ENCODE results near the gene RNU1-3.
A peak's percentile ranks its signal among the peaks of the same experiment; 100 is the strongest.
"Not testable (repeated sequence)": the region's sequence is repeated elsewhere in the genome, so short reads cannot be mapped to it uniquely, and the experiment has no call there.

RNU1-3 gene

DNA sequence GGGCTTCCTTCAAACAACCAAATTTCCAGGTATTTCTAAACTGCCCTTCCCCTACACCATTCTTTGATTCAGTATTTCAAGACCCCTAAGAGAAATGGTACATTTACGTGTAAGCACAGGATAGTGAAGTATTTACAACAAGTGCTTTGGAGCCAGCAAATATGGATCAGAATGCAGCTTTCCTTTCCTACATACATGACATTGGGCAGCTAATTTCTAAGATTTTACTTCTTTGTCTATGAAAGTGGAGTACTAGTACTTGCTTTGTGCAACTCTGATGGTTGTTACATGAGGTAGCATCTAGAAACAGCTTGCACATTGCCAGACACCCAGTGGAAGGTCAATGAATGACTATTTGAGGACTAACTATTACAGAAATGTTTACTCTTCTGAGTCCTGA, 15.2 kb downstream of the RNU1-3 start:
- DNase-seq, result not testable (repeated sequence)

DNA sequence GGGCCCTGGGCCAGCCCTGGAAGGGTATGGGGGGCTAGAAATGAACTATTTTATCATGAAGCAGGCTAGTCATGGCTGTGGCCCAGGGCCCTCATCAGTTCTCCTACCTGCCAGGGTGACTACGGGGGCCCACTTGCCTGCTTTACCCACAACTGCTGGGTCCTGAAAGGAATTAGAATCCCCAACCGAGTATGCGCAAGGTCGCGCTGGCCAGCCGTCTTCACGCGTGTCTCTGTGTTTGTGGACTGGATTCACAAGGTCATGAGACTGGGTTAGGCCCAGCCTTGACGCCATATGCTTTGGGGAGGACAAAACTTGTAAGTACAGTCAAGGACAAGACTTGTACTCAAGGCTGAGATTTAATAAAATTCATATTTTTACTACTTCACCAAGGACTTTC, 16.8 kb downstream of the RNU1-3 start:
- not testable (repeated sequence) for DNase-seq

DNA sequence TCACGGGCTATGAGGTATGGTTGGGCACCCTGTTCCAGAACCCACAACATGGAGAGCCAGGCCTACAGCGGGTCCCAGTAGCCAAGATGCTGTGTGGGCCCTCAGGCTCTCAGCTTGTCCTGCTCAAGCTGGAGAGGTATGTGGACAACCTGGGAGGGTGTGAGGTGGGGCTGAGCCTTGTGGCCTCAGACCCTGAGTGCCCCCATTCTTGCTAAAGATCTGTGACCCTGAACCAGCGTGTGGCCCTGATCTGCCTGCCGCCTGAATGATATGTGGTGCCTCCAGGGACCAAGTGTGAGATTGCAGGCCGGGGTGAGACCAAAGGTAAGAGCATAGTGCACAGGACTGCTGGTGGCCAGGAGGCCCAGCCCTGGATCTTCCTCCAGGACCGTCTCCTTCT, 17.4 kb downstream of the RNU1-3 start:
- not testable (repeated sequence) for DNase-seq

DNA sequence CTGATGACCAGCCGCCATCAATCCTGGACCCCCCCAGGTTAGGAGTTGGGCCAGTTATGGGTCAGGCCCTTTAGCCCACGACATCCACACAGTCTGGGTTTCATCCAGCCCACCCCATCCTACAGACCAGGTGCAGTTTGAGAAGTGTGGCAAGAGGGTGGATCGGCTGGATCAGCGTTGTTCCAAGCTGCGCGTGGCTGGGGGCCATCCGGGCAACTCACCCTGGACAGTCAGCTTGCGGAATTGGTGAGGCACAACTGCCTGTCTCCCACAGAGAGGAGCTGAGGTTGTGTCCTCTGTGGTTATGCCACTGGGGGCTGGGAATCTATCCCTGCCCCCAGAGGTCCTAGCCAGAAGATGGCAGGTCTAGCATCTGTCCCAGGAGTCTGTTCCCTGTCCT, 18.0 kb downstream of the RNU1-3 start:
- not testable (repeated sequence) for DNase-seq

DNA sequence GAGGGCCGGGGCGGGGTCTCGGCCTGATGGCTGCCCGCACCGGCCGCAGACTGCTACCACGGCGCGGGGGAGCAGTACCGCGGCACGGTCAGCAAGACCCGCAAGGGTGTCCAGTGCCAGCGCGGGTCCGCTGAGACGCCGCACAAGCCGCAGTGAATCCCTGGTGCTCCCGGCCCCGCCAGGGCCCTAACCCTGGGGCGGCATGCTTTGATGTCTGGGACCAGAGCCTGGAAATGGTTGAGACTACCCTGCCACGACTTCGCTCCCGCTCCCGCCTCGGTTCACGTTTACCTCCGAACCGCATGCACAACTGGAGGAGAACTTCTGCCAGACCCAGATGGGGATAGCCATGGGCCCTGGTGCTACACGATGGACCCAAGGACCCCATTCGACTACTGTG, 18.5 kb downstream of the RNU1-3 start:
- DNase-seq, result not testable (repeated sequence)

DNA sequence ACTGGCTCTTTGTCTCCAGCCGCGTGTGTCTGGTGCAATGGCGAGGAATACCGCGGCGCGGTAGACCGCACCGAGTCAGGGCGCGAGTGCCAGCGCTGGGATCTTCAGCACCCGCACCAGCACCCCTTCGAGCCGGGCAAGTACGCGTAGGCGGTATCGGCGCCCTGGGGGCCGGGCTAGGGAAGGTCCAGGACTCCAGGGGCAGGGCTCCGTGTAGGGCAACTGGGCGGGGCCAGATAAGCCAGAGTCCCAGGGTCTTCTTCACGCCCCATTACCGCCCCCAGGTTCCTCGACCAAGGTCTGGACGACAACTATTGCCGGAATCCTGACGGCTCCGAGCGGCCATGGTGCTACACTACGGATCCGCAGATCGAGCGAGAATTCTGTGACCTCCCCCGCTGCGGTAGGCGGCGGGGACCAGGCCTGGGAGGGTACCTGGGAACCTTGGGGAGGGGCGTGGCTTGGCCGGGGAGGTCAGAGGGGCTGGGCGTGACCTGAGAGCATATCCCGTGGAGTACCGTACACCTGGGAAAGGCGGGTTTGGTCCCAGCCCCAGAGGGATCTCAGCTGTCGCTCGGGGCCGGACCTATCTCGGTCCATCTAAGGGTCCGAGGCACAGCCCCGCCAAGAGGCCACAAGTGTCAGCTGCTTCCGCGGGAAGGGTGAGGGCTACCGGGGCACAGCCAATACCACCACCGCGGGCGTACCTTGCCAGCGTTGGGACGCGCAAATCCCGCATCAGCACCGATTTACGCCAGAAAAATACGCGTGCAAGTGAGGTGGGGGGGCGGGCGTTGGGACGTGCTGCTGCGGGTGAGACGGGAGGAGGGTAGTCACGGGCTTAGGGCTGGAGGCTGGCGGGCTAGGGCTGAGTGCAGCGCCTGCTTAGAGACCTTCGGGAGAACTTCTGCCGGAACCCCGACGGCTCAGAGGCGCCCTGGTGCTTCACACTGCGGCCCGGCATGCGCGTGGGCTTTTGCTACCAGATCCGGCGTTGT, 19.3 kb downstream of the RNU1-3 start:
- DNase-seq, result not testable (repeated sequence)

DNA sequence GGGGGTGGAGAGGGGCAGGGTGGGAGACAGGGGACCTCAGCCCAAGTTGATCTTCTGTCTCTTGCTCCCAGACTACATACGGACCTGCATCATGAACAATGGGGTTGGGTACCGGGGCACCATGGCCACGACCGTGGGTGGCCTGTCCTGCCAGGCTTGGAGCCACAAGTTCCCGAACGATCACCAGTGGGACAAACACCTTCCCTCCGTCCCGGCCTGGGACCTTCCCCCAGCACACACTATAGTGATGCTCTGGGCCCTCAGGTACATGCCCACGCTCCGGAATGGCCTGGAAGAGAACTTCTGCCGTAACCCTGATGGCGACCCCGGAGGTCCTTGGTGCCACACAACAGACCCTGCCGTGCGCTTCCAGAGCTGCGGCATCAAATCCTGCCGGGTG, 20.0 kb downstream of the RNU1-3 start:
- DNase-seq, result not testable (repeated sequence)

DNA sequence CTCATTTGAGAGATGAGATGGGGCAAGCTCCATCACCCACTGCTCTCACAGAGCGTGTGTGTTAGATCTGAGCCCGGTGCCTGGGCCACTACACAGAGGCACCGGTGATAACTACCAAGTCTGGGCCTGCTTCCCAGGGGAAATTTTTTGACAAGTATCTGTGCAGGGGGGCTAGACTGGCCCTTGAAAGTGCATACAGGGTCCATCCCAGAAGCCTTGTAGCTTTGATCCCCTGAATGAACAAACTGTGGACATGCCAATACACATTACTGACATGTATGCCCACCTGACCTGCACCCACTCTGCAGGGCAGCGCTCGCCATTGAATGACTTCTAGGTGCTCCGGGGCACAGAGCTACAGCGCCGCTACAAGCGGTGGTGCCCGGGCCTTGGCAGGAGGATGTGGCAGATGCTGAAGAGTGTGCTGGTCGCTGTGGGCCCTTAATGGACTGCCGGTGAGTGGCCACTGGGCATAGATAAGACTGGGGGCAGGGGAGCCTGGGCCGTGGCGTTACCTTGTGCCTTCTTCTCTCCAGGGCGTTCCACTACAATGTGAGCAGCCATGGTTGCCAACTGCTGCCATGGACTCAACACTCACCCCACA, 20.6 kb downstream of the RNU1-3 start:
- DNase-seq, result not testable (repeated sequence)

DNA sequence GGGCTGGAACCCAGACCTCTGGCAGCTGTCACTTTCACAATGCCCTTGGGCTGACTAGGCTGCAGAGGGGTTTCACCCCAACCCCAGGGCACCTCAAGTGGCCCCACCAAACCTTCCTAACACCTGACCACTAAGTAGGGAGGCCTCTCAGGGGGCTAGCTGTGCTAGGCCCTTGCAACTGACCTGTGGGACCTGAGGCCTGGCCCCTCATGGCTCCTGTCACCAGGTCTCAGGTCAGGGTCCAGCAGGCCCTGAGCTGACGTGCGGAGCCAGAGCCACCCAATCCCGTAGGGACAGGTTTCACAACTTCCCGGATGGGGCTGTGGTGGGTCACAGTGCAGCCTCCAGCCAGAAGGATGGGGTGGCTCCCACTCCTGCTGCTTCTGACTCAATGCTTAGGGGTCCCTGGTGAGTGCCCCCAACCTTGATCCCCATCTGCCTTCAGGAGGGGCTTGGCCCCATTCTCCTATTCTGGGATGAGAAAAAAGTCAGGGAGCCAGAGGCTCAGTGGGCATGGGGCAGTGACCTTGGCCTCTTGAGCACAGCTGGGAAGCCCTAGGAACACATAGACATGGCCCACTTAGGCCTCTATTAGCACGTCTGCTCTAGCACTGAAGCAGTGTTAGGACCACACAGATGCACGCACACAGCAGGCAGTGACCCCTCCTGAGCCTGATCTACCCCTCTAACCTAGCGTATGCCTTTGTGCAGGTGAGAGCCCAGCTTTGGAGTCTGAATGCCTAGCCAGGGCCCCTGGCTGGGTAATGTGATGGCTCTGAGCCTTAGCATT, 21.3 kb downstream of the RNU1-3 start:
- DNase-seq, result not testable (repeated sequence)

DNA sequence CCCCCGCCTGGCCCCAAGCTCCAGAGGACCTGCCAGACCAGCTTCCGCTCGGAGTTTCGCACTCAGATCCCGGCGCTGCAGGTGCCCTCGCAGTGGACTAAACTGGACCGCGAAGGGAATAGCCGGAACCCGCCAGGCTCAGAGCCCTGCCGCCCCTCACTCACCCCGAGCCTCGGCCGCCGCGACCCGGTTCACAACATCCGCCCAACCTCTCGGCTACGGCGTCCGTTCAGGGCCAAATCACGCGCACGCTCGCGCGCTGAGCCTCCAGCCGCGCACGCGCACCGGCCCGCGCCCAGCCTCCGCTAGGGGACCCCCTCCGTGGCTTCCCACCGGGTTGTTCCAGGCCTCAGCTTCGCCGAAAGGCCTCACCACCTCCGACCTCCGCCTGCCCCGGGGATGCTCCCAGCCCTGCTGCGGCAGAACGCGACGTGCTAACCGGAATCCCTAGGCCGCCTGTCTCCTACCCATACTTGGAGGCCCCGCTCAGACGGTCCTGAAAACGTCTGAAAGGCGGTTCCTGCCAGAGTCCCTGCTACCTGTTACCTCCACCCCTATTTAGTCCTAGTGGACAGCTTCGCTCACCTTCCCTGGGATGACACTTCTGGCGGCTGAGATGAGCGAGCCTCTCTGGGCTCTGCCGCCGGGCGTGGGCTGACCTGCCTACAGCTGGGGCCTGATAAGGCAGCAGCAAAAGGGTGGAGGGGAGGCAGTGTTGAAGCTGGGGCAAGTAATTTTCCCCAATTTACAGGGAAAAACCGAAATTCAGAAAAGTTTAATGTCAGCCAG, 22.1 kb downstream of the RNU1-3 start:
- peak in 1 of 2 experiments; percentile 92 for DNase-seq

DNA sequence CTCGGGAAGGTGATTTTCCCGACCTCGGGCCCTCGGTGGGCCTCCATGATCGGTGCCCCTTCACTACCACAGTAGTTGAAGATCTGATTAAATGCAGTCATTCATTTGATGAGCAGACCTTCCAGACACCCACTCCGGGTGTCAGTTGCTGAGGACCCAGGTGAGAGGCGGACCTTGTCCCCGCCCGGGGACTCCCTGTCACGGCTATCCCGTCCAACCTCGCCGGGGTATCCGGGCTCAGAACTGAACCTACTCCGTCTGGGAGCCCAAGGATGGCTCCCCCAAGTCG, 22.6 kb downstream of the RNU1-3 start:
- DNase-seq, result no peak

DNA sequence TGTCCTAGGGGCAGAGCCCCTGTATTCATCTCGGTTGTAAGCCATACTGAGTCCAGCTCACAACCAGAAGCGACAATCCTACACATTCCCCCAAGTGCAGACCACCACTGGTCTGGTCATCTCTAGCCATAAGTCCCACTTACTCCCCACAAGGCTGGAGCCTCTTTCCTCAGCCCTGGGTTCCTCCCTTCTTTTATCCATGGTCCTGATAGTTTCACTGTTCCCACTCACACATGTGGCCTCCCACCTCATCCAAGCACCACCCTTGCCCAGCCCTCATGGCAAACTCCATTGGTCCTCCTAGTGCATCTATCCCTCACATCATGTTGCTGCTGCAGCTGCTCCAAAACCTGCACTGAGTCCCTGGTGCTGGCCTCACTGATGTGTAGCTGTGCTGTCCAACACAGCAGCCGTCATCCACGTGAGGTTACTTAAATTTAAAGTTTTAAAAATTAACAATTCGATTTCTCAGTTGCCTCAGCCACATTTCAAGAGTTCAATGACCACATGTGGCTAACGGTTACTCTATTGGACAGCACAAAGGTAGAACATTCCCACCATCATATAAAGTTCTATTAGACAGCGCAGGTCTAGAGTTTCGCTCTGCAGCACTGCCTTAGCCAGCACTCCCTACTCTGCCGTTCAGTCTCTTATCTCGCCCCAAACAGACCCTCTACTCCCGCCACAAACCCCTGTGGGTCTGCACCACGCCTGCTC, 23.1 kb downstream of the RNU1-3 start:
- not testable (repeated sequence) for DNase-seq

DNA sequence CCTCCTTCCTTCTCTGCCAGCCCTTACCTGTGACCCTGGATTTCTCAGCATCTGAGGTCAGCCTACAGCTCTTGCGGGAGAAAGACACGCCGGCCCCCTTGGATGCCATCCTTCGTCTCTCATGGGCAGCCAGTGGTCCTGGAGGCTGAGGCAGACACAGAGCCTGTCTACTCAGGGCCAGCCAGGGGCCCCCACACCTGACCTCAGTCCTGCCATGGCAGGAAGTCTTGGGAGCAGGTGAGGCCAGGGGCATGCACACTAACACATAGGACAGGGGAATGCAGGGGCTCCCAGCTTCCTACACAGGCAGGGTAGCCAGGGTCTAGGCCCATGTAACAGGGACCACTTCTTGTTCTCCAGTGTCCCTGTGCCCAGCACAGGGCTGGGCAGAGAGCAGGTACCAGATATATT, 23.7 kb downstream of the RNU1-3 start:
- not testable (repeated sequence) for DNase-seq

DNA sequence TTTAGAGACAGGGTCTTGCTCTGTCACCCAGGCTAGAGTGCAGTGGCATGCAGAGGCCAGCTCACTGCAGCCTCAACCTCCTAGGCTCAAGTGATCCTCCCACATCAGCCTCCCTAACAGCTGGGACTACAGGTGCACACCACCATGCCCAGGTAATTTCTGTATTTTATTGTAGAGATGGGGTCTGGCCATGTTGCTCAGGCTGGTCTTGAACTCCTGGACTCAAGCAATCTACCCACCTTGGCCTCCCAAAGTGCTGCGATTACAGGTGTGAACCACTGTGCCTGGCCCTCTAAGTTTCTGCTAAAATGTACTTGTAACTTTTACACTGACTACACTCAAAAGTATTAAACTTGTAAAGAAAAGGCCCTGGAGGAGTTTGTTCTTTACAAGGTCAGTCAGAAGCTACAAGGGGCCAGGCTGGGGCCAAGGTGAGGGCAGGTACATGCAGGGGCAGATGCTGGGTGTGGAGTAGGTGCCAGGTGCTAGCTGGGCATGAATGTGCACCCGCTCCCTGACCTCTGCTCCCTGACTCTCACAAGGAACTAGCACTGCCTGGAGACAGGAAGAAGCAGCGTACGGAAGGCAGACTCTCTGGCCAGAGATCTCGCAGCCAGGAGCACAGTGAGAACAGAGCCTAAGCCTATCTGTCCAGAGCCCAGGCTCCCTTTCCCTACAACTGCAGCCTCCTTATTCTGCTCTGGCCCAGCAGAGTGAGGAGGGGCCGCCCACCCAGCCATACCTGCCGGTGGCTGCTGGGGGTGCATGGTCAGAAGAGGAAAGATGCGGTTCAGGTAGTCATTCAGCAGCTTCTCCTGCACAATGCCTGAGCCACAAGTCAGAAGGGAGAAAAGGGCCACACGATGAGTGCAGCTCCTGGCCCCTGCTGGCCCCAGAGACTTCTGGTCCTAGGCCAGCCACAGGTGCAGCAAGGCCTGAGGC, 24.5 kb downstream of the RNU1-3 start:
- not testable (repeated sequence) for DNase-seq

DNA sequence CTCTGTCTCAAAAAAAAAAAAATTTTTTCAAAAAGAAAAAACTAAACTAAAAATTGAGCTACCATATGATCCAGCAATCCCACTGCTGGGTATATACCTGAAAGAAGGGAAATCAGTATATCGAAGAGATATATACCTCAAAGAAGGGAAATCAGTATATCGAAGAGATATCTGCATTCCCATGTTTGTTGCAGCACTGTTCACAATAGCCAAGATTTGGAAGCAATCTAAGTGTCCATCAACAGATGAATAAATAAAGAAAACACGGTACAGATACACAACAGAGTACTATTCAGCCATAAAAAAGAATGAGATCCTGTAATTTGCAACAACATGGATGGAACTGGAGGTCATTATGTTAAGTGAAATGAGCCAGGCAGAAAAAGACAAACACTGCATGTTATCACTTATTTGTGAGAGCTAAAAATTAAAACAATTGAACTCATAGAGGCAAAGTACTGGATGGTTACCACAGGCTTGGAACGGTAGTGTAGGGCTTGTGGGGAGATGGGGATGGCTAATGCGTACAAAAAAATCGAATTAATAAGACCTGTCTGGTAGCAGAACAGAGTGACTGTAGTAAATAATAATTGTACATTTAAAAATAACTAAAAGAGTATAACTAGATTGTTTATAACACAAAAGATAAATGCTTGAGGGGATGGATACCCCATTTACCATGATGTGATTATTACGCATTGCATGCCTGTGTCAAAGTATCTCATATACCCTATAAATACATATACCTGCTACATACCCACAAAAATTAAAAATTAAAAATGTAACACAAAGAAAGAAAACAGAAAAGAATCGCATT, 25.4 kb downstream of the RNU1-3 start:
- DNase-seq, result not testable (repeated sequence)

DNA sequence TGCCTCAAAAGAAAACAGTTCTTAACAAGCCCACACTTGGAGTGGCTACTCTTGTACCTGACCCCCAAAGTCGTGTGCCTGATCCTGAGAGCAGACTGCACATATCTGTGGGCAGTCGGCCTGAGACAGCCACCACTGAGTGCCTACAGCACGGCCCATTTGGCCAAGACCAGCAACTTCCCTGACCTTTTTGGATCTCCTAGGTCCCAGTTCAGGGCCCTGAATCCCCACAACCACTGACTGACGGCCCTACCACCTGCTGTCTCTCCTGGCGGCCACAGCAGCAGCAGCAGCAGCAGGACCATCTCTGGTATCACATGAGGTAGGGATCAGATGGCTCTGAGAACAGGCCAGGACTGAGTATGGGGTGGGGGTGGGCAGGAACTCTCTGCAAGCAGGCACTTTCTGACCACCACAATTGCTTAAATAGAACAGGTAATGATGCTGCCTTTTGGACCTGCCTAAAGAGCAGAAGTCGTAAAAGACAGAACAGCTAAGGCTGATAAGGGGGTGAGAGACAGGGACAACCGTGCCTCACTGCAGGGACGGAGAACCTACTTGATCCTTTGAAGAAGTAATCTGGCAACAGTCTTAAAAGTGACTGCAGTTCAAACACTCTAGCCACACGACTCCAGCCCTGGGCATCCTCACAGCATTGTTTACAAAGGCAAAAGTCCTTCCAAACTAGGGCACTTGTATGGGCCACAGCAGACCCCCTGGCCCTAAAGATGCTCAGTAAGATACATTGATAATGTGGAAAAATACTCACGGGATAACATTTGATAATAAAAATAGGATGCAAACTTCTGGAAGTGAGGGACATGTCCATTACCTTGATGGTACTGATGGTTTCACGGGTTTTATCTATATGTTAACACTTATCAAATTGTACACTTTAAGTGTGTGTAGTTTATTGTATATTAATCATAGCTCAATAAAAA, 27.4 kb downstream of the RNU1-3 start:
- not testable (repeated sequence) for DNase-seq

DNA sequence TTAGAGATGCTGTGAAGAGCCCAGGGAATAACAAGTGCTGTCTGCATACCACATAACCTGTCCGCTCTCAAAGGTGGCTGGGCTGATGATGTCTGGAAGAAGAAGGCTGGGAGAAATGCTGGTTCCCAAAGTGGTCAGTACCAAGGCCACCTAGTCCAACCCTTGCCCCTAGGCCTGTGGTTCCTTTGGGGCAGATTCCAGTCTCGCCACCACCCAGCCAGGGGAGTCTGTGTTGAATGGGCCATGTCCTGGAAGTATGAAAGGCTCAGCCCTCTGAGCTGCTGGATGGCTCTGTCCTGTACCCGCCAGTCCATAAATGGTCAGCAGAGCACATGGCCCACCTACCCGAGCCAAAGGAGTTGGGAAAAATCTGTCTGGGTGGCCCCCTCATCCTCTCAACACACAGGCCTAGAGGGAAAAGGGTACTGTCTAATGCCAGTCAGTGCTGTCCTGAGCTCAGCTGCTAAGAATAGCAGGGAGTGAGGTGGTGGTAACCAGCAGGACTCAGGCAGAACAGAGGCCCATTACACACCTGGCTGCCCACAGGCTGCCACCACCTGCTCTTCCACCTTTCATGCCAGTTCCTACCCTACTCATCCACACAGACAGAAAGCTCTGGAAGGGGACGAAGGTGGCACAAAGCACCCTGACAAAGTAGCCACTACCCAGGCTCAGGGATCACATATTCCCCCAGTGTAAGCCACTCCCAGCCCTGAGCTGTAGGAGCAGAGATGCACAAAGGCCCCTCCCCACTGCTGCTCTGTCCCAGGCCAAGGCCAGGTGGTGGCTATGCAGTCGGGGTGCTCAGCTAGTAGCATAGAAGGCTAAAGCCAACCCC, 28.6 kb downstream of the RNU1-3 start:
- peak; percentile 100 for DNase-seq
